ENCODE measurements around the gene ABCG4.
A peak's percentile ranks its signal among the peaks of the same experiment; 100 is the strongest.
"Not testable (repeated sequence)": the region's sequence is repeated elsewhere in the genome, so short reads cannot be mapped to it uniquely, and the experiment has no call there.

ABCG4 gene

GRCh38 chr11:119116235-119116594 is 32.6 kb upstream of the ABCG4 start:
- no peak for DNase-seq

GRCh38 chr11:119116601-119117000 is 32.3 kb upstream of the ABCG4 start:
- DNase-seq = no peak

GRCh38 chr11:119117004-119117706 is 31.7 kb upstream of the ABCG4 start:
- DNase-seq = no peak

- DNase-seq = no peak
These were observed 30.6 kb upstream of the ABCG4 start for GRCh38 chr11:119118227-119118626.

GRCh38 chr11:119118946-119119345 is 29.9 kb upstream of the ABCG4 start:
- DNase-seq = no peak

GRCh38 chr11:119120639-119121007 is 28.2 kb upstream of the ABCG4 start:
- no peak for DNase-seq

GRCh38 chr11:119121008-119121810 is 27.6 kb upstream of the ABCG4 start, which contains the start of gene HINFP:
Gene HINFP (plus strand): TSS chr11:119121580. CDS start chr11:119126945, 5,365 bp downstream.
- peak; percentile 100 for DNase-seq

GRCh38 chr11:119121811-119122124 is 27.1 kb upstream of the ABCG4 start:
- DNase-seq = no peak

GRCh38 chr11:119125821-119126220 is 23.0 kb upstream of the ABCG4 start:
- DNase-seq = no peak

- DNase-seq = no peak
These were observed 22.1 kb upstream of the ABCG4 start for GRCh38 chr11:119126675-119127268.

- no peak for DNase-seq
These were observed 18.2 kb upstream of the ABCG4 start for GRCh38 chr11:119130662-119131061.

- no peak for DNase-seq
These were observed 14.4 kb upstream of the ABCG4 start for GRCh38 chr11:119134389-119134978.

- DNase-seq = not testable (repeated sequence)
These were observed 9.6 kb upstream of the ABCG4 start for GRCh38 chr11:119139276-119139675.

- no peak for DNase-seq
These were observed 3.9 kb upstream of the ABCG4 start for GRCh38 chr11:119144825-119145486.

- DNase-seq = no peak
These were observed 3.3 kb upstream of the ABCG4 start for GRCh38 chr11:119145551-119145950.

GRCh38 chr11:119147604-119148333 is 1.1 kb upstream of the ABCG4 start:
- DNase-seq = no peak

GRCh38 chr11:119148720-119149017 is 183 bp upstream of the ABCG4 start:
- no peak for DNase-seq

GRCh38 chr11:119149786-119150275 is 979 bp downstream of the ABCG4 start:
- DNase-seq = no peak

- no peak for DNase-seq
These were observed 3.2 kb downstream of the ABCG4 start for GRCh38 chr11:119152043-119152442.

- DNase-seq = no peak
These were observed 3.8 kb downstream of the ABCG4 start for GRCh38 chr11:119152604-119153003.

GRCh38 chr11:119153049-119153818 is 4.4 kb downstream of the ABCG4 start:
- DNase-seq = no peak

GRCh38 chr11:119154178-119154577 is 5.3 kb downstream of the ABCG4 start:
- no peak for DNase-seq

Measured in activated gamma-delta T cell treated with Interleukin-2 at 50 U/mL for 16 hours (primary cell).